RWPE2 (cell line): ENCODE results near the gene TMEM63A.
"Not testable (repeated sequence)": the region's sequence is repeated elsewhere in the genome, so short reads cannot be mapped to it uniquely, and the experiment has no call there.

Source experiments
- ATAC-seq: fragments of 200-7000 bp; cut with Tn5 transposase; 3 replicates; pipeline ENCODE4 v1.9.1; 2021; ENCODE audit warnings: low read depth
- DNase-seq: peaks from one replicate; pipeline ENCODE4 v3.0.0-alpha.2; 2020; ENCODE audit warnings: low spot score
- H3K27ac ChIP-seq: fragments of 450-650 bp; 2 replicates; pipeline ENCODE4 v1.5.1; 2017; ENCODE audit warnings: mild to moderate bottlenecking; ENCODE audit not compliant: poor library complexity, severe bottlenecking
- H3K27me3 ChIP-seq: fragments of 250-450 bp; sonication (Bioruptor Pico); 2 replicates; pipeline ENCODE4 v1.5.1; 2021; ENCODE audit warnings: mild to moderate bottlenecking, moderate library complexity; ENCODE audit not compliant: insufficient read depth, poor library complexity, severe bottlenecking
- H3K36me3 ChIP-seq: fragments of 250-450 bp; sonication (Bioruptor Pico); 2 replicates; pipeline ENCODE4 v1.5.1; 2020; ENCODE audit warnings: low read depth, mild to moderate bottlenecking, moderate library complexity
- H3K4me1 ChIP-seq: fragments of 250-450 bp; sonication (Bioruptor Pico); 2 replicates; pipeline ENCODE4 v1.5.1; 2021; ENCODE audit warnings: mild to moderate bottlenecking, moderate library complexity; ENCODE audit not compliant: insufficient read depth, poor library complexity, severe bottlenecking
- H3K4me3 ChIP-seq: fragments of 250-450 bp; sonication (Bioruptor Pico); 2 replicates; pipeline ENCODE4 v1.5.1; 2021; ENCODE audit warnings: mild to moderate bottlenecking, moderate library complexity; ENCODE audit not compliant: severe bottlenecking
- H3K9me3 ChIP-seq: fragments of 250-450 bp; sonication (Bioruptor Pico); 2 replicates; pipeline ENCODE4 v1.5.1; 2021; ENCODE audit warnings: mild to moderate bottlenecking, moderate library complexity; ENCODE audit not compliant: severe bottlenecking
- TF ChIP-seq, protein P1 (sequence below): fragments of 450-650 bp; IDR thresholded peaks from one replicate; pipeline ENCODE4 v1.5.1; 2017; ENCODE audit warnings: mild to moderate bottlenecking, moderate library complexity; ENCODE audit not compliant: poor library complexity, severe bottlenecking

The TMEM63A gene

DNA sequence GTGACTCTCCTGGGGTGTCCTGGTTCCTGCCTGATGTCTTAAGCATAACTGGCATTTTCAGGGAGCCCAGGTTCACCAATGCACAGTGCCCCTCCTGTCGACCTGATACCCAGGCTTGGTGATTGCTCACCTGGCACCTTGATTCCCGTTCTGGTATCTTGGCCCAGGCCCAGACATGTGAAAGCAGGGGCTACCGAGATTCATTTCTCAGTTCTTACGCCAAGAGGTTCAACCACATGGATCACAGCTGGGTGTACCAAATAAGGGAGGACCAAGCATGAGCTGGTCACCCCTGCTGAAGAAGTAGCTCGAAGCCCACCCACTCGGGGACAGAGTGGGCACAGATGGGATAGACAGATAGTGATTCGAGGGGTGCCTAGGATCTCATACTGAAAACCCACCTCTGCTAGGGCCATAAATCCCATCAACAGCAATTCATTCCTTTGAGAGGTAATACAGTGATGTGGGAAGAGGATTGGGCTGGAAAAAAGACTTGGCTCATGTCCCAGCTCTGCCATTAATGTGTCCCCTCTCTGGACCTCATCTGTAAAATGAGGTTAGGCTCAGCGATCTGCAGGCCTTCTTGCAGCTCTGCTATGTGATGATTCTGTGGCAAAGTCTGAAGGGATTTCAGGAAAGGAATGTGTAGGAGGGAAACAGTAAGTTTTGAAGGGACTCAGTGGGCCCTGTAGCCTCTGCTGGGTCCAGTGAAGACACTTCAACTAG, 69.5 kb downstream of the TMEM63A start:
- Histone ChIP-seq H3K9me3 (no peaks in the 10 kb centered on the region), H3K27ac (peak overlapping the region; percentile 20), H3K4me1 (peaks cover 11% of the 10 kb centered on the region), H3K36me3 (no peaks in the 10 kb centered on the region), H3K4me3 (no peak overlapping the region), H3K27me3 (no peaks in the 10 kb centered on the region)
- ATAC-seq (no peak), DNase-seq (no peak)
- TF ChIP-seq, protein P1, sequence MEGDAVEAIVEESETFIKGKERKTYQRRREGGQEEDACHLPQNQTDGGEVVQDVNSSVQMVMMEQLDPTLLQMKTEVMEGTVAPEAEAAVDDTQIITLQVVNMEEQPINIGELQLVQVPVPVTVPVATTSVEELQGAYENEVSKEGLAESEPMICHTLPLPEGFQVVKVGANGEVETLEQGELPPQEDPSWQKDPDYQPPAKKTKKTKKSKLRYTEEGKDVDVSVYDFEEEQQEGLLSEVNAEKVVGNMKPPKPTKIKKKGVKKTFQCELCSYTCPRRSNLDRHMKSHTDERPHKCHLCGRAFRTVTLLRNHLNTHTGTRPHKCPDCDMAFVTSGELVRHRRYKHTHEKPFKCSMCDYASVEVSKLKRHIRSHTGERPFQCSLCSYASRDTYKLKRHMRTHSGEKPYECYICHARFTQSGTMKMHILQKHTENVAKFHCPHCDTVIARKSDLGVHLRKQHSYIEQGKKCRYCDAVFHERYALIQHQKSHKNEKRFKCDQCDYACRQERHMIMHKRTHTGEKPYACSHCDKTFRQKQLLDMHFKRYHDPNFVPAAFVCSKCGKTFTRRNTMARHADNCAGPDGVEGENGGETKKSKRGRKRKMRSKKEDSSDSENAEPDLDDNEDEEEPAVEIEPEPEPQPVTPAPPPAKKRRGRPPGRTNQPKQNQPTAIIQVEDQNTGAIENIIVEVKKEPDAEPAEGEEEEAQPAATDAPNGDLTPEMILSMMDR: no peak

DNA sequence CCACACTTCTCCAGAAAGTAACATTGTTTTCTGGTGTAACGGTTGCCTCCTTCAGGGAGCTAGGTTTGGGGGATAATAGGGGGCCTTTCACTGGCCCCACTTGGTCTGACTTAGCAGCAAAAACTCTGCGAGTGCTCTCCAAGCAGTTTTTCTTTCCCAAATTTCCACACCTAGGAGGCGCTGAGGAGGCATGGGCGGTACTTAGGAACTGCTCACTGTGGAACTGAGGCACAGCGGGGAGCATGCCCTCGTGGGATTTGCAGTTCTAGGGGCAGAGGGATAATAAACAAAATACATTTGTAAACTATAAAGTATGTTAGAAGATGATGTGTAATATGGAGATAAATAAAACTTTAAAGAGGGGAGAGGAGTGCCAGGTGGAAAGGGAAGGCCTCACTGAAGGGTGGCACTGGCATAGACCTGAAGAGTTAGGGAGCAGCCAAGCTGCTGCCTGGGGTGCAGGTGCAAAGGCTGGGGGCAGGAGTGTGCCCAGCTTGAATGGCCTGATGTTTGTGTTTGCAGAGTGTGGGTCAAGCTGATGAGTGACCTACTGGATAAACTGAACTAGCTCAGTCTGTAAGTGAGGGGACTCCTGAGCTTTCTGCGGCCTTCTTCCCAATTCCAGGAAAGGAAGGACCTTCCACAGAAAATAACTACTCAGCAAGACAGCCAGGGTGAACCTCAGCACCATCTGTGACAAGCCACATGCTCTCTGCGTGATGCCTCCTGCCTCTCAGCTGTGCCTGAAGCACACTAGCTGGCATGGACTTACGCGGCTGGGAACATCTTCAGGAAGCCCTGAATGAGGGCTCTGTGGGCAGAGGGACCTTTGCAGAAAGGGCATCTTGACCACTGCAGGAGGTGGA, 70.3 kb downstream of the TMEM63A start:
- Histone ChIP-seq H3K36me3 (no peaks in the 10 kb centered on the region), H3K9me3 (no peaks in the 10 kb centered on the region), H3K4me3 (no peak overlapping the region), H3K27me3 (no peaks in the 10 kb centered on the region), H3K4me1 (peaks cover 7% of the 10 kb centered on the region), H3K27ac (no peak overlapping the region)
- TF ChIP-seq, protein P1: no peak
- ATAC-seq (no peak), DNase-seq (no peak)

DNA sequence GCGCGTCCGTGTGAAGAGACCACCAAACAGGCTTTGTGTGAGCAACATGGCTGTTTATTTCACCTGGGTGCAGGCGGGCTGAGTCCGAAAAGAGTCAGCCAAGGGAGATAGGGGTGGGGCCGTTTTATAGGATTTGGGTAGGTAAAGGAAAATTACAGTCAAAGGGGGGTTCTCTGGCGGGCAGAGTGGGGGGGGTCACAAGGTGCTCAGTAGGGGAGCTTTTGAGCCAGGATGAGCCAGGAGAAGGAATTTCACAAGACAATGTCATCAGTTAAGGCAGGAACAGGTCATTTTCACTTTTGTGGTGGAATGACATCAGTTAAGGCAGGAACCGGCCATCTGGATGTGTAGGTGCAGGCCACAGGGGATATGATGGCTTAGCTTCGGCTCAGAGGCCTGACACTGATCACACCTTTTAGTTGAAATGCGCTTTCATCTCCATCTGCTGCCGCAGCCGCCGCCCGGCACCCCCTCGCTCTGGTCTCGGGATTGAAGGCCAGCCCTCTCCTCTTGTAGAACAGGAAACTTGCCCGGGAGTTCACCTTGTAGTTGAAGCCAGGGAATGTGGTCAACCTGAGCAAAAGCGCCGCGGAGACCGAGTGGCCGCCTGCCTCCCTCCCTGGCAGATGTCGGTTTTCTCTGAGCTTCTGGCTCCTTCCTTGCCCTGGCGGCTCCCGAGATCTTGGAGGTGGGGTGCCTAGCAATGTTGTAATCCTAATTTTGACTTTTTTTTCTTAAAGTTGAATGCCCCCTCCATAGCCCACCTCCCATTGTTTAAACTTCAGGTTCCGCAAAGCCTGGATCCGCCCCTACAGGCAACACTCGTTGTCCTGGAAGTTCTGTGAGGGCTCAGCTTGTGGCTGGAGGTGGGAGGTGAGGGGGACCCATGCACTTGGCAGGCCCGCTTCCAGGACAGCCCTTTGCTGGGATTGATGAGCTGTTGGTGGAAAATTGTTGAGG, 71.3 kb downstream of the TMEM63A start:
- H3K9me3 ChIP-seq, H3K27me3 ChIP-seq, H3K4me1 ChIP-seq, DNase-seq, H3K36me3 ChIP-seq: not testable (repeated sequence)
- ATAC-seq: 0 out of 3 replicates have a peak, but pooled peaks have one; percentile 24
- peak overlapping the region; percentile 36 for H3K27ac ChIP-seq
- H3K4me3 ChIP-seq: peak overlapping the region; percentile 71

GRCh38 chr1:225809842-225810578, 72.2 kb downstream of the TMEM63A start, which contains the start of gene EPHX1:
Gene EPHX1 (plus strand): TSS chr1:225810124. CDS start chr1:225828730, 18,606 bp downstream.
- Histone ChIP-seq H3K27me3 (no peaks in the 10 kb centered on the region), H3K4me3 (peak within 1 kb of the TSS; percentile 71), H3K36me3 (no peaks in the 10 kb centered on the region), H3K27ac (peak within 1 kb of the TSS; percentile 36), H3K9me3 (no peaks in the 10 kb centered on the region), H3K4me1 (peaks cover 7% of the 10 kb centered on the region)
- DNase-seq: peak; percentile 65
- ATAC-seq: peak; percentile 90
- TF ChIP-seq, protein P1: peak; percentile 14
